Left lobe of liver (tissue), 2 donors: ENCODE measurements around the gene MTA2. TPM values are rescaled to one million over a fixed set of nuclear protein-coding genes. Genes with fewer than 3 reads are reported as not detected.
A peak's percentile ranks its signal among the peaks of the same experiment; 100 is the strongest.

Source experiments
- ATAC-seq: fragments of 200-7000 bp; cut with Tn5 transposase; one replicate; pipeline ENCODE4 v1.9.1; 2020; ENCODE audit warnings: mild to moderate bottlenecking, moderate library complexity
- DNase-seq: peaks from one replicate; pipeline ENCODE4 v3.0.0-alpha.2; 2020; ENCODE audit warnings: low spot score
- total RNA-seq: library from RNA; stranded (reverse); gene quantifications from one replicate; pipeline ENCODE4 v1.2.1, GENCODE V29; 2021
- donor health status: DM: no; HTN: no; CAD: no; lungs with moderate emphysema.
- donor health status: DM: no; HTN: yes; CAD: no.

The MTA2 gene
- total RNA-seq, 1 donor from 2014 or later, result 24.4 TPM

- peak; percentile 87 for DNase-seq
- peak; percentile 87 for ATAC-seq
These were observed 11.0 kb upstream of the MTA2 start, which contains the start of the genes EML3 and ROM1 for GRCh38 chr11:62612366-62613290. Gene EML3, minus strand, starts transcription at chr11:62612775. Its CDS starts 318 bp downstream, at chr11:62612457. Gene ROM1, plus strand, starts transcription at chr11:62613257. Its CDS starts 25 bp downstream, at chr11:62613282.

GRCh38 chr11:62611705-62612365 is 10.2 kb upstream of the MTA2 start:
- ATAC-seq (no peak), DNase-seq (no peak)

DNA sequence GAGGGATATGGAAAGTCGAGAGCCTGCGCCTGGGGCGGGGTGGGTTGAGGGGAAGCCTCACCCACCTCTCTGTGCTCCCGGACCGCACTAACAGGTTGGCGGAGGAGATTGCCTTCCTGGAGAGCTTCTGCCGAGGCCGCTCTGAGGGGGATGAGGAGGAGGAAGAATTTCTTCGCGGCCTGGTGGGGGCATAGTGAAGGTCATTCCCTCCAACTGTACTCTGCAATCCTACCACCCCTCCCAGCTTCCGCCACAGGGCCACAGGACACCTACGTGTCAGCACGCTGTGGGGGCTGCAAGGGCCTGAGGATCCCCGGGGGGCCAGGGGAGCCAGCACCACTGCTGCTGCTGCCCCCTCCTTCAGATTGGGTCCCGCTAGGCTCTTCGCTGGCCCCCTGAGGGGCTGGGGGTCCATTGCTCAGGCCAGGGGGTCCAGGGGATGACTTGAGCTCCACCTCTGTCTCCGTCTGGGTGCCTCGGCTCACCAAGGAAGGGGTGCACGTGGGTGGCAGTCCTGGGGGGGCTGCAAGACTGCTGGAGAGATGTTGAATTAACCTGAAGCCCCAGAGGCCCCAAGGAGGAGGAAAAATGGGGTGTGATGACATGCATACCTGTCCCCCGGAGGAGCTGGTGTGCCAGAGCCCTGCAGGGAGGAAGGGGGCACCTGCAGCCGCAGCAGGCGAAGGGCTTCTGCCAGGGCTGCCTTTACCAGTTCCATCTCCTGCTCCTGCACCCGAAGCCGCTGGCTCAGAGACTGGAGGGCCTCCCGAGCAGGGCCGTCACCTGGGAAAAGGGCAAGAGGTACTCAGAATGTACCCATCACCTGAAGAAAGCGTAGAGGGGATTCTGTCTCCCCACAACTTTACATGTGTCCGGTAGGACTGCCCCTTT is 9.4 kb upstream of the MTA2 start:
- ATAC-seq, result no peak
- DNase-seq, result no peak

- no peak for DNase-seq
- no peak for ATAC-seq
These were observed 8.7 kb upstream of the MTA2 start for GRCh38 chr11:62610403-62610802.

DNA sequence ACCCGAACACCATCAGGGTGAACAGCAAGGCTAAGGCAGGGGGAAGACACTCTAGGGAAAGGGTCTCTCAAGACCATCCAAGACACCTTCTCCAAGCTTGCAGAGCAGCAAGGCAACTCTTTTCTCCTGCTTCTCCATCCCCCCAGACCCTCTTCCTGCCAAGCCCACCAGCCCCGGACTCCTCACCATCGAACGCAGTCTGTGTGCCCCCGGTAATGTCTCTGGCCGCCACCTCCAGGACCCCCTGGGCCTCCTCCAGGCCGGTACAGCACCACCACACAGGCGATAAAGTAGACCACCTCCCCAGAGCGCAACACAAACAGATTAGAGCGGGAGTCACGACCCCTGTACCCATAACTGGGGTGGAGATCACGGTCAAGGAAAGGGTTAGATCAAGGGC is 7.1 kb upstream of the MTA2 start:
- DNase-seq (no peak), ATAC-seq (no peak)

DNA sequence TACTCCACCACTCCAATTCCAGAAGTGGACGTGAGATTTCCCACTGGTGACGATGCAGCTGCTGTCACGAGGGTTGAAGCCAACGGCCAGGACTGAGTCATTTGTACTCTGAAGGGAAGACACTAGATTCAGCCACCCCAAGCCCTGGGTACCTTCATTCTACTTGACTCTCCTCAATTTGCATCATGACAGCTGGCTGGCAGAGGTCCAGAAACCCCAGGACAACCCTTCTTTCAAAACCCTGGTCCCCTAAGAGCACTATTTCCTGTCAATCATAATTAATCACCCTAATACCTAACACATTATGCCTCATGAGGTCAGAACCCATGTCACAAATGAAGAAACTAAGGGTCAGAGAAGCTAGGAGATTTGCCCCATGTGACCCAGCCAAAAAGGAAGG is 6.0 kb upstream of the MTA2 start:
- no peak for DNase-seq

GRCh38 chr11:62605902-62606301 is 4.2 kb upstream of the MTA2 start:
- DNase-seq, result no peak
- no peak for ATAC-seq

More for the DNA sequence above, 6.0 kb upstream of the MTA2 start:
- ATAC-seq, result no peak

GRCh38 chr11:62605467-62605866 is 3.8 kb upstream of the MTA2 start:
- ATAC-seq, result no peak
- no peak for DNase-seq

DNA sequence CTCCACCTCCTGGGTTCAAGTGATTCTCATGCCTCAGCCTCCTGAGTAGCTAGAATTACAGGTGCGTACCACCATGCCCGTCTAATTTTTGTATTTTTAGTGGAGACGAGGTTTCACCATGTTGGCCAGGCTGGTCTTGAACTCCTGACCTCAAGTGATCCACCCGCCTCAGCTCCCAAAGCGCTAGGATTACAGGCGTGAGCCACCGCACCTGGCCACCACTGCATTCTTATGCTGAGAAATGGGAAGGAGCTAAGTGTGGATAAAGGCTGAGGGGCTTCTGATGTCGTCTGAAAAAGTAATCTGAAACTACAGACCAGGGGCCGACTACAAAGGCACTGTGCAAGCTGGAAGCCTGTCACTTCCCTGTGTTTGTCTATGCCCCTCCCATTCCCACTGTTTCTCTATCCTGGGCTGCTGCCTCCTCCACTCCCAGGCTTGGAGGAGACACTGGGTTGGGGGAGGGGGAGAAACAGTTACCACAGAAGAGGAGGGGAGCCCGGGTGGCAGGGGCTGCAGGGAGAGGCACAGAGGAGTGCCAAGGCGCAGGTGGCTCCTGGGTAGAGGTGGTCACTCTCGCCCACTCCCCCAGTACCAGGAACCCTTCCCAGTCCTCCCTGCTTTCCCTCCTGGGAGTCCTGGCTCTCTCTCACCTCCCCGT is 2.9 kb upstream of the MTA2 start:
- ATAC-seq, result no peak
- no peak for DNase-seq

GRCh38 chr11:62603776-62604299 is 2.2 kb upstream of the MTA2 start:
- DNase-seq, result no peak

DNA sequence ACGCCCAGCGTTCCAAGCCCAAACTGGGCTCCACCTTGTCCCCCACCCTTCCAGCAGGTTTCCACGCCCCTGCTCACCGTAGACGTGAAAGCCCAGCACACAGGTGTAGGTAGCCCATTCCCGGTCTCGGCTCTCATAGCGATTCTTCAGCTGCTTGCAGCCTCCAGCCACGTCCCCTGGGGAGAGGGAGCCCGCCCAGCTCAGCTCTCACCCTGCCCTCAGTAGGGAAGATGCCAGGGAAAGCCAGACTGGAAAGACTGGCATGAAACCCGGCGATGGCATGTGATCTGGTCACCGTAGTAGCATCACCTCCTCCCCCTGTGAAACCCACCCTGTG is 1.4 kb upstream of the MTA2 start:
- DNase-seq, result no peak

More at GRCh38 chr11:62603776-62604299, 2.2 kb upstream of the MTA2 start:
- ATAC-seq, result no peak

DNA sequence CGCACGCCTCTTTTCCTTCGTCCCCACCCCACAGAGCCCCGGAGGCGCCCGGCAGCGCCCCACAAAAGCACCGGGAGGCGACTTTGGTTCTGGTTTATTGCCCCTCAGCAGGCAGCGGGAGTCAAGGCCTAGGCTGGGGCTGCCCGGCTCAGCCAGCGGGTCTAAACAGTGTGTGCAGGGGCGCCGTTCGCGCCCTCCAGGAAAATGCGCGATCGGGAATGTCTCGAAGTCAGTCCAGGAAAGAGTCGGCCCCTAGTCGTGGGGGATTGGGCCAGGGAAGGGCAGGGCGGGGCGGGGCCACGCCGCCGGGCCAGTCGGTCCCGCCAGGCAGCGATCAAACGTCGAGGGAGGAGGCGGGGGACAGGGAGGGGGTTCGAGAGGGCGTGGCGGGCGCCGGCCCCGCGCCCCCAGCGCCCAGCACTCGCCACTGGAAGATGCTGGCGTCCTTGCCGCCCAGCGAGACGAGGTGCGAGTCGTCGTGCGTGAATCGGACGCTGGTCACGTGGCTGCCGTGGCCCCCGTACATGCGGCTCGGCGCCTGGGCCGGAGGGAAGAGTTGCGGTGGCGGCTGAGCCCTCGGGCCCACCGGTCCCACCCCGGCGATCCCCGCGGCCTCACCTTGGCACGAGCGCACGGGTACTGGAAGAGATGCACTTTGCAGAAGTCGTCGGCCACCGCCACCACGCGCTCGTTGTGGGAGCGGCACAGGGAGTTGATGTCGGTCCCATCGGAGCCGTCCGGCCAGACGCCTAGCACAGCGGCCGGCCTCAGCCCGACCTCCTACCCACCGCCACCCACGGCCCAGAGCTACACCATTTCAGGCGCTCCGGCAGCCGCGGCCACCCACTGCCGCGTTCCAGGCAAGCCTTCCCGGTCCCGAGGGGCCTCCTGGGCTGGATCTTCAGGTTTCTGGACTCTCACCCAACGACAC is 741 bp upstream of the MTA2 start:
- ATAC-seq, result peak; percentile 54

More for the DNA sequence above, 1.4 kb upstream of the MTA2 start:
- ATAC-seq, result no peak

DNA sequence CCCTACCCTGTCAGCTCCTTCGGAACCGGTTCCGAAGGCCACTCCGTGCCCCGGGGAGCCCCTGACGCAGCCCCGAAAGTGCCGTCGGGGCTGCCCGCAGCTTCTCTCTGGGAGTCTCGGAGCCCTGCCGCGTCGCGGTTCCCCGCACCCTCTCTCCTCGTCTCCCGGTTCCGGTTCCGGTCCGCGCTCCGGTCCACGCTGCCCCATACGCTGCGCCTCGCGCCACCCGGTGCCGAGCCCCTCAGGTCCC is 618 bp downstream of the MTA2 start:
- DNase-seq, result no peak
- ATAC-seq, result peak; percentile 46

More for the DNA sequence above, 741 bp upstream of the MTA2 start:
- DNase-seq, result peak; percentile 65

DNA sequence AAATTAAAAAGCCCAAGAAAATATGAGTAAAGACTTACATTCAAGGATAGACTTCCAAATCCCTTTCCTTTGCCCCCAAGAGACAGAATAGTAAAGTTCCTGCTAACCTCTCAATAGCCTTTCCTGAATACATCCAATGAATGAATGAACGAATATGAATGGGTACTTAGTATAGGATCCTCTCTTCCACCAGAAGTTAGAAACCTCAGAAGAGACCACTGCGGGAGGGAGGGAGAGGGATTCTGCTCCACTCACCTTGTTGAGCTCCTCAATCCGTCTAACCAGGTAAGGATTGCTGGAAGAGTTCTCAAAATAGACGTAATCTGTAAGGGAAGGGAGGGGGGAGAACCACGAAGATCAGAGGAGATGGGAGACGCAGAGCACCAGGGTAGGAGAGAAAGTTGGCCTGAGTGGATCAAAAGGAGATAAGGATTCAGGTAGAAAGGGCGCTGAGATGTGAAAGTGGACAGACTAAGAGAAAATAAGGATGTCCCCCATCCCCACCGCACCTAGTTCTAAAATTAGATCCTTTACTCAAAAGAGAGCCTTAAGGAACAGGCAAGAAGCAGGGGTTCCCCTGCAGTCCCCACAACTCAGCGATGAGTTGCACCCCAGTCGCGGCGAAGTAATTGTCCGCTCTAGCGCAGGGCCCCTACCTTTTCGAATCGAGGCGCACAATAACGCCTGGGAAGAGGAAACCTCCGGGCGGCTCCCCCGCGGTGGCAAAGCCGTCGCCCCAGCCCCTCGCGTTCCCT is 1.1 kb downstream of the MTA2 start:
- DNase-seq (no peak), ATAC-seq (no peak)

DNA sequence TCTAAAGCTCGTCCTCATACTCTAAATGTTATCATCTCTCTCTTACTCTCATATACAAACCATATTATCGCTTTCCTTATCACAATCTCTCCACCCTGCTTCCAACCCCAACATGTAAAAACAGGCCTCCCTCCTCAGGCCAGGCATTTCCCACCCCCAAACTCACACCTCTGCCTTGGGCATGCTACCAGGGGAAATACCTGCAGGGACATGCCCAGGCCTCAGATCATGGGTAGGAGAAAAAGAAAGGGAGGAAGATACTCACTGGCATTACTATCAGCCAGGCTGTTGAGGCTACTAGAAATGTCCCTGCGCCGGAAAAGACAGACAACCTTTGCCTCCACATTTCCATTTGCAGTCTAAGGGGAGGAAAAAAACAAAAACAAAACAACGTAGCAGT is 1.8 kb downstream of the MTA2 start:
- DNase-seq, result no peak
- ATAC-seq, result no peak

GRCh38 chr11:62599069-62599696 is 2.5 kb downstream of the MTA2 start:
- ATAC-seq (peak; percentile 14), DNase-seq (peak; percentile 79)

DNA sequence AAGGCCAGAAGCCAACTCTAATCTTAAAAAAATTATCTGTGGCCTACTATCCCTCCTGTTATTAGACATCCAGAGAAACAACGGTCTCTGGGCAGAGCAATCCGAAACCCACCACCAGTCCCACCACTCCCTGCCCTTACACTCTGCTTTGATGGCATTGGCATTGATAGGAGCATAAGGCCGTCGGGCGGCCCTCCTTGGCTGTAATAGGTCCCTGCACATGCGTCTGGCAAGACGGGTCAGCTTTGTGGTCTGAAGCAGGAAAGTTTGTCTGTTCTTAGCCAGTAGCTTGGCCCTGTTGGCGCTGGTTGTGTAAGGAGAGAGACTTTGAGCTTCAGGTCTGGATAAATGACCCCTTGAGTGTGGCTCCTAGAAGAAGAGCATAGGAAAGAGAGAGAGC is 6.5 kb downstream of the MTA2 start:
- no peak for ATAC-seq
- no peak for DNase-seq

- ATAC-seq, result peak; percentile 45
- peak; percentile 71 for DNase-seq
These were observed 8.1 kb downstream of the MTA2 start for GRCh38 chr11:62593434-62594044.
